OCI-LY3 (cell line): ENCODE measurements around the gene CEMIP.

ENCODE experiments used
- EZH2phosphoT487 ChIP-seq: fragments of 200-600 bp; shearing (Covaris generic); IDR thresholded peaks from 2 replicates; pipeline ENCODE4 v1.6.1; 2018; ENCODE audit warnings: antibody characterized with exemption, mixed run types, low read depth
- TF ChIP-seq, protein P1 (sequence below): fragments of 200-600, 300-600 bp; sonication (generic); IDR thresholded peaks from 2 replicates; pipeline ENCODE4 v1.5.1; 2014; ENCODE audit warnings: antibody characterized with exemption, low read length, low read depth

DNA sequence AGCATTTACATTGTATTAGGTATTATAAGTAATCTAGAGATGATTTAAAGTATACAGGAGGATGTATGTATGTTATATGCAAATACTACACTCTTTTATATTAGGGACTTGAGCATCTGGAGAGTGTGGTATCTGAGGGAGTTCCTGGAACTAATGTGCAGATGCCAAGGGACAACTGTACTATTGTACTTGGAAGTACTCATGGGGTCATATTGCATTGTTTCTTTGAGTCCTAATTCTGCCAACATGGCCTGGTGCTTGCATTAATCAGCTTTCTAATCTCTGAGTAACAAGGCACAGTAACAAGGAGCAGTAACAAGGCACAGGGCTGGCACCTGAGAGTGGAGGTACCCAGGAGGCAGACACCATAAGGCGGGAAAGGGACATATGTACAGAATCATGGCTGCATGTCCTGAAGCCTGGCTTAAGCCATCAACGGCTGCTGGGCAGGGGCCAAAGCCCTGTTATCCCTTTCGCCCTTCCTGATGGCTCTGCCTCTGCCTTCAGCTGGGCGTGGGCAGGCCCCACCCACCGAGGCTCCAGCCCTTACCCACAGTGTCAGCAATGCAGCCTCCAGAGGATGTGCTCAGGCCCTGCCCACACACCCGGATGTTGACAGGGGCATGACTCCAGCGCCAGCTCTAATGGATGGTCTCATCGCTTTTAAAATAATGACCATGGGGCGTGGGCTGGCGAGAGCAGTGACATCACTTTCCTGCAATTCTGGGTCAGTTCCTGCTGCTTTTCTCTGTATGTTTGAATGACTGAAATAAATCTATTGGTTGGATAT, 22.9 kb downstream of the CEMIP start:
- TF ChIP-seq, protein P1, sequence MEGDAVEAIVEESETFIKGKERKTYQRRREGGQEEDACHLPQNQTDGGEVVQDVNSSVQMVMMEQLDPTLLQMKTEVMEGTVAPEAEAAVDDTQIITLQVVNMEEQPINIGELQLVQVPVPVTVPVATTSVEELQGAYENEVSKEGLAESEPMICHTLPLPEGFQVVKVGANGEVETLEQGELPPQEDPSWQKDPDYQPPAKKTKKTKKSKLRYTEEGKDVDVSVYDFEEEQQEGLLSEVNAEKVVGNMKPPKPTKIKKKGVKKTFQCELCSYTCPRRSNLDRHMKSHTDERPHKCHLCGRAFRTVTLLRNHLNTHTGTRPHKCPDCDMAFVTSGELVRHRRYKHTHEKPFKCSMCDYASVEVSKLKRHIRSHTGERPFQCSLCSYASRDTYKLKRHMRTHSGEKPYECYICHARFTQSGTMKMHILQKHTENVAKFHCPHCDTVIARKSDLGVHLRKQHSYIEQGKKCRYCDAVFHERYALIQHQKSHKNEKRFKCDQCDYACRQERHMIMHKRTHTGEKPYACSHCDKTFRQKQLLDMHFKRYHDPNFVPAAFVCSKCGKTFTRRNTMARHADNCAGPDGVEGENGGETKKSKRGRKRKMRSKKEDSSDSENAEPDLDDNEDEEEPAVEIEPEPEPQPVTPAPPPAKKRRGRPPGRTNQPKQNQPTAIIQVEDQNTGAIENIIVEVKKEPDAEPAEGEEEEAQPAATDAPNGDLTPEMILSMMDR: no peak
- no peak for TF ChIP-seq EZH2phosphoT487
